GM19372 (cell line): ENCODE results near the gene ZNF512B.
"Not testable (repeated sequence)": the region's sequence is repeated elsewhere in the genome, so short reads cannot be mapped to it uniquely, and the experiment has no call there.

Source experiments
- ATAC-seq: cut with Tn5 transposase; IDR thresholded peaks from one replicate; pipeline ENCODE4 v1.9.1; 2021; ENCODE audit warnings: mild to moderate bottlenecking, low read depth, moderate library complexity; ENCODE audit not compliant: unreplicated experiment

The ZNF512B gene

DNA sequence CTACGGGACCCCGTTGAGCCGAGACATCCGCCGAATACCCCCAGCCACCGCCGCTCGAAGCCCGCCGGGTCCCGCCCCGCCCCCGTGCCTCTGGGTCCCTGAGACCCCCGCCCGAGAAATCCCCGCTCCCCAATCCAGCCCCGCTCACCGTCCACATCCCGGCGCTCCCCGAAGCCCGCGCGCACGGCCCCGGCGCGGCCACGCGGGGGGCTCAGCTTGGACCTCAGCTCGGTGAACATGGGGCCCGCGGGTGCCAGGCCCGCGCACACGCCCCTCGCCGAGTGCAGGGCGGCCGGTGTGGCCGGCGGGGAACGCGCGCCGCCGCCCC lies 9.5 kb upstream of the ZNF512B start:
- ATAC-seq, result no peak

DNA sequence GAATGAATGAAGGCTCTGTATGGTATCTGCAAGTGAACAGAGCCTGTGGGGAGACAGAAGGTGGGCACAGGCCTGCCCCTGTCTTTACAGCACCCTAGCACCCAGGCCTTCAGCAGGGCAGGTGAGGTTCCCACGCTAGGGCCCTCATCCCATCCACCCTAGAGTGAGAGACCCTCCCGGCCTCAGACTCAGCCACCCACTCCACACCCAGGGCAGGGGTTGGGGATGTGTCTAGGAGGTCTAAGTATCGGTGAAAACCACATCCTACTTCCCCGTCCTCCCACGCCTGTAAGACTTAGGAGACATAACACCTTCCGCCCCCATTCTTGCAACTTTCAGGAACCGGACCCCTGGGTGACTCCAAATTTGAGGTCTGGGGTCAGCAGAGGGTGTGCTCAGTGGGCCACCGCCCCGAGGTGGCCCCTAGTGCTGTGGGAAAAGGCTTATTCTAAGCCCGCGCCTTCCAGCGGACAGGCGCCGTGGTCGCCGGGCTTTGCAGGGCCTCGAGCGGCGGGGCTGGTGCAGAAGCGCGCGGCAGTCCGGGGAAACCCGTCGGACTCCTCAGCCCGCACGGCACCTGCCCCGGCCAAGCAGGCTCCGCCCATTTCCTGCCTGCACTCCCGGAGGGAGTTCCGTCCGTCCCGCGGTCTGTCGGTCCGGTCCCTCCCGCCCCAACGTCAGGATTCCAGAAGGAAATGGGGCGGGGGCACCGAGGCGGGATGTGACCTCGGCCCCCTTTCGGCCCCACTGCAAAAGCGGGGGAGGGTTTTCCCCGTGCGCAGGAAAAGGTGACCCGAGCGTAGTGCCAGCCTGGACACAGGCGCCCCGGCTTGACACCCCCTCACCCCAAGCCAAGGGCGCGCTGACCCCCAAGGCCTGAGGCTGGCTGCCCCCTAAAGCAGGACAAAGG lies 8.8 kb upstream of the ZNF512B start:
- no peak for ATAC-seq

GRCh38 chr20:63977739-63978276 lies 8.1 kb upstream of the ZNF512B start:
- ATAC-seq, result no peak

GRCh38 chr20:63976980-63977738 lies 7.4 kb upstream of the ZNF512B start:
- no peak for ATAC-seq

- ATAC-seq, result not testable (repeated sequence)
These were observed 6.8 kb upstream of the ZNF512B start for GRCh38 chr20:63976511-63976910.

- no peak for ATAC-seq
These were observed 4.9 kb upstream of the ZNF512B start for GRCh38 chr20:63974402-63975200.

DNA sequence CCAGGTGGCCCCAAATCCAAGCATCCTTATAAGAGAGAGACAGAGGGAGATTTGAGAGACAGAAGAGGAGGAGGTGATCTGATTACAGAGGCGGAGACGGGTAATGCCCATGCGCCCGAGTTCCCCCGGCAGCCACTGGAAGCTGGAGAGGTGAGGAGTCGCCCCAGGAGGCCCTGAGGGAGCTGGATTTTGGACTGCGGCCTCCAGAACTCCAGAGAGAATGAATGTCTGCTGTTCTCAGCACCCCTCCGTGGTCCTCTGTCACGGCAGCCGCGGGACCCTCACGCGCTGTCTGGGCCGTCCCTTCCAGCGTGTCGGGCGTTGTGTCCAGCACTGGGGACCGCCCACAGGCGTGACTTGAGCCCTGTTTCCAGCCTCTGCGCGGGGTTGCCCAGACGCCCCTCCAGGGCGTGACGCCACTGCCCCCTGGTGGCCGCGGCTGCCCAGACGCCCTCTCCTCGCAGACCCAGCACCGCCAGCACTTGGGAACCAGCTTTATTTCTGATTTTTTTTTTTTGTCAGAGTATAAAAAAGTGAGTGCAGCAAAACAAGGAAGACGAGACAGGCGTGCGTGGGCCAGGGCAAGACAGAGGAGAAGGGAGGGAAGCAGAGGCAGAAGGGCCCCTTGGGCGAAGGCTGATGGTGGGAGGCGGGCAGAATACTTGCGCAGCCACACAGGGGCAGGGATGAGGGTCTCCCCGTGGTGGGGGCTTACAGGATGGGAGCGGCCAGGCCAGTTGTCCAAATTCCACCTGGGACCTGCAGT lies 4.1 kb upstream of the ZNF512B start:
- no peak for ATAC-seq

GRCh38 chr20:63973160-63973479 lies 3.4 kb upstream of the ZNF512B start:
- ATAC-seq, result no peak

GRCh38 chr20:63972312-63973159 lies 2.8 kb upstream of the ZNF512B start:
- no peak for ATAC-seq

DNA sequence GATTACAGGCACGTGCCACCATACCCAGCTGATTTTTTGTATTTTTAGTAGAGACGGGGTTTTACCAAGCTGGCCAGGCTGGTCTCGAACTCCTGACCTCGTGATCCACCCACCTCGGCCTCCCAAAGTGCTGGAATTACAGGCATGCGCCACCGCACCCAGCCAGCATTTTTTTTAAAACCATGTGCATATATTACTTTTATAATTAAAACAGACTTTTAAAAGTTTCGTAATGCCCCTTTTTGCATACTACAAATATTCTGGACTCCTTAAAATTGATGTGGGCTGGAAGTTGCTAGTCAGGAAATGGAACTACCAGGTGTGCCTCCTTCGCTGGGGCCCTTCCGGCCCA lies 2.2 kb upstream of the ZNF512B start:
- ATAC-seq, result not testable (repeated sequence)

DNA sequence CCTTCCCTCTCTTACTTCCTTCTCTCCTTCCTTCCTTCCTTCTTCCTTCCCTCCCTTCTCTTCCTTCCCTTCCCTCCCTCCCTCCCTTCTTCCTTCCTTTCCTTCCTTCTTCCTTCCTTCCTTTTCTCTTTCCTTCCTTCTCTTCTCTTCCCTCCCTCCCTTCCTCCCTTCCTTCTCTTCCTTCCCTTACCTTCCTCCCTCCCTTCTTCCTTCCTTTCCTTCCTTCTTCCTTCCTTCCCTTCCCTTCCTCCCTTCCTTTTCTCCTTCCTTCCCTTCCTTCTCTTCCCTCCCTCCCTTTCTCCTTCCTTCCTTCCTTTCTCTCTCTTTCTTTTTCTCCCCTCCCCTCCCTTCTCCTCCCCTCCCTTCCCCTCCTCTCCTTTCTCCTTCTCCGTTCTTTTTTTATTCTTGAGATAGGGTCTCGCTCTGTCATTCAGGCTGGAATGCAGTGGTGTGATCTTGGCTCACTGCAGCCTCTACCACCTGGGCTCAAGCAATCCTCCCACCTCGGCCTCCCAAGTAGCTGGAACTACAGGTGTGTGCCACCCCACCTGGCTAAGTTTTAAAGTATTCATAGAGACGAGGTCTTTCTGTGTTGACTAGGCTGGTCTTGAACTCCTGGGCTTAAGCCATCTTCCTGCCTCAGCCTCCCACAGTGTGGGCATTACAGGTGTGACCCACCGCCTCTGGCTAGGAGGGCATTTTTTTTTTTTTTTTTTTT lies 1.1 kb upstream of the ZNF512B start:
- ATAC-seq, result no peak

- ATAC-seq, result peak; percentile 16
These were observed 586 bp downstream of the ZNF512B start for GRCh38 chr20:63968928-63969760.

DNA sequence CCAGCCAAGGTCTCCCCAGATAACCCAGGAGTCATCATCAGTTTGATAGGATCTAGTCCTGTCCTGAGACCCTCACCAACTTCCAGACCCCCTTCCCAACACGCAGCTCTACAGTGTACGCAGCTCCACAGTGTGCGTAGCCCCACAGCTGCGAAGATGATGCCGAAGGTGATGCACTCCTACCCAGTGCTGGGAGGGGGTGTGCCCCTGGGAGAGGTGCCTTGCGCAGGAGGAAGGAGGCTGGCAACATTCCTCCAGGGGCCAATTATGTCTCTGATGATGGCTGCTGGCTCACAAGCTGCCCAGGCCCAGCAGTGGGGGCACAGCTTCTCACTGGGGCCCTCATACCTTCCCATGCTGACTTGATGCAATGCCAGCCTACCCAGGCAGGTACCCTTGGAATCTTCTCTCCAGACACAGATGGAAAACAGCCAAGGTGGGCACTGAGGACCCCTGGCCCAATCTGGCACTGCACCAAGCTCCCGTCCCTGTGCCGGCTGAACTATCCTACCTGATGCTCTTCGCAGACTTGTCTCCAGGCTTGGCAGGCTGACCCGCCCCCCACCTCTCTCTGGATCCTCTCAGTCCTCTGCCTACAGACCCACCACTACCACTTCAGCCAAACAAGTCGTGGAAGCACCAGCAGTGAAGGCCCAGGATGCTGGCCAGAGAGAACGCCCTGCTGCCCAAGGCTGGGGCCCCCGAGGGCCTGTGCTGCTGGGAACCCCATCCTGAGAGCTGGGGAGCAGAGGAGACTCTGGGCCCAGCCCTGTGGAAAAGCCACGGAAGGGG lies 1.4 kb downstream of the ZNF512B start:
- no peak for ATAC-seq

DNA sequence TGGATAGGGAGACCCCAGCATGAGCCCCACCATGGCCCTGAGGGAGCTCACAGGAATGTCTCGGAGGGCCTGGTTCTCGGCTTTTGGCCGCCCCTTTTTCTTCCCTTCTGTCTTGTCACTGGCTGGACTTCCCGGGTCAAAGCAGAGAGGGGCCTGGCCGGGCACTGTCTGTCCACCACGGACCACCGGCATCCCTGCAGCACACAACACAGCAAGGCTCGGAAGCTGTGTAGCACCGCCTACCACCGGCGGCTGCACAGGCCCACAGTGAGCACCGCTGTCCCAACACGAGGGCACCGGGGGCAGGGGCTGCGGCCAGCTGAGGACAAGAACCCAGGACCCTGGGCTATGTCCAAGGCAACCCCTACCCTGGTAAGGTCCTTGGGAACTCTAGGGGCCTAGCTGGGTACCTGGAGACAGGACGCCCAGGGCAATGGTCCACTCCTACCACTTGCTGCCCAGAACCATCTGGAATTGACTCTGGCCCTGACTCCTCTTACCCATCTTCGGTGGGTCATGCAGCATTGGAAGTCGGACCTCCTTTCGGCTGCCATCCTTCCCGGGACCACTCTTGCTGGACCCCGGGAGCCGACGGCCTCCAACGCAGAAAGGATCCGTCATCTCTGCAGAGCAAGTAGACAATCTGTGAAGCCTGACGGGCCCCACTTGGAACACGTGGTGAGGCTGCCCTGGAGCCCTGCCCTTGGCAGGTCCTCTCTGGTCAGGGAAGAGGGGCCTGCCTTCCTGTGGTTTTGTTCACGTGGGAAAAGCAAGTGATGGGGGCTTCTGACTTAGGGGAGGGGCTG lies 2.2 kb downstream of the ZNF512B start:
- ATAC-seq, result no peak

DNA sequence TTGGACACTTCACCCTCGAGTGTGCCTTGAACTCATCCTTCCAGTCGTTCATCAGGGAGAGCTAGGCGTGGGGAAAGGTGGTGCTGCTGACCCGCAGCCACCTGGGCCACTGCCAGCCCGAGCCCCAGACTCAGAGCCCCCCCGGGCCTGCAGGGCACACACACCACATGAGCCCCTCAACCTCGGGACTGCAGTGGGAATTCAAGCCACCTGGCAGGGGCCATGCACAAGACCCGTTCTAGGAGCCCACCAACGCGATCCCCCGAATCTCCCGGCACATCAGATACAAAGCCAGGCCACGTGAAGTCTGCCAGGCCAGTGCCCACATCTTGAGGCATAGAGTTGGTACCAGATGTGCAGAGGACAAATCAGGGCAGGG lies 2.8 kb downstream of the ZNF512B start:
- no peak for ATAC-seq

- no peak for ATAC-seq
These were observed 3.4 kb downstream of the ZNF512B start for GRCh38 chr20:63966172-63966943.
